HepG2 (cell line): ENCODE measurements around the gene SLC22A5. TPM values are rescaled to one million over a fixed set of nuclear protein-coding genes. Genes with fewer than 3 reads are reported as not detected.

ENCODE experiments used
- ATAC-seq: fragments of 200-7000 bp; cut with Tn5 transposase; 3 replicates; pipeline ENCODE4 v1.9.1; 2020; ENCODE audit warnings: mild to moderate bottlenecking, moderate library complexity
- BruUV-seq: library from RNA; stranded (reverse); fragments of 400-500 nt; replicated peaks from 2 replicates; lab custom pipeline; 2021; lab: Mats Ljungman, UMichigan
- CTCF ChIA-PET: fragments of 300-600 bp; formaldehyde crosslinking; extraction: SDS; loops from one replicate; lab custom pipeline; 2021; ENCODE audit warnings: low total read pairs, inconsistent platforms, low intra/inter-chr PET ratio; lab: Yijun Ruan, JAX
- POLR2A ChIA-PET: fragments of 350-600 bp; sonication (Branson Sonifier 250); formaldehyde crosslinking; loops from one replicate; lab custom pipeline; 2020; ENCODE audit warnings: antibody characterized with exemption, inconsistent platforms; lab: Yijun Ruan, JAX
- DNase-seq: peaks from one replicate; pipeline ENCODE4 v3.0.0-alpha.2; 2015; ENCODE audit warnings: low spot score
- FAIRE-seq: peaks from 3 replicates; lab custom pipeline; 2011; peaks lifted over from hg19 to GRCh38; lab: Jason Lieb, UNC
- H2AFZ ChIP-seq: one replicate; pipeline ENCODE4 v1.6.1; 2011; ENCODE audit warnings: low read length, inconsistent platforms
- H3K27ac ChIP-seq: fragments of 300-600 bp; 3 replicates; pipeline ENCODE4 v1.8.0; 2011; ENCODE audit warnings: mixed run types, mild to moderate bottlenecking, mixed read lengths, low read length, inconsistent platforms; ENCODE audit not compliant: insufficient read depth; ENCODE audit errors: extremely low read length
- H3K27me3 ChIP-seq, 2 experiments: fragments of 200-600 bp in 1 of 2; 2 replicates in 1 of 2; 3 replicates in 1 of 2; pipeline versions ENCODE4 v1.6.0 to v1.8.0; 2011; ENCODE audit warnings: low read length in 2 of 2, mild to moderate bottlenecking in 2 of 2, moderate library complexity in 2 of 2, inconsistent platforms in 1 of 2; ENCODE audit not compliant: insufficient read depth in 2 of 2, control insufficient read depth in 1 of 2
- H3K36me3 ChIP-seq, 2 experiments: fragments of 200-600 bp in 1 of 2; replicated peaks in 1 of 2; 2 replicates in 1 of 2; 3 replicates in 1 of 2; pipeline versions ENCODE4 v1.5.1 to v1.8.0; 2011; ENCODE audit warnings: low read length in 2 of 2, inconsistent platforms in 1 of 2; ENCODE audit not compliant: insufficient read depth in 2 of 2, control insufficient read depth in 1 of 2
- H3K4me1 ChIP-seq: 2 replicates; pipeline ENCODE4 v1.5.1; 2012; ENCODE audit warnings: low read length, inconsistent platforms; ENCODE audit not compliant: insufficient read depth
- H3K4me2 ChIP-seq: 2 replicates; pipeline ENCODE4 v1.6.0; 2011; ENCODE audit warnings: low read depth, low read length, inconsistent platforms
- H3K4me3 ChIP-seq, 3 experiments: fragments of 200-600 bp in 1 of 3; sonication (generic), shearing (Covaris generic) in 1 of 3; replicated peaks in 1 of 3; 2 replicates each; pipeline ENCODE4 v1.5.1; 2011 to 2016; ENCODE audit warnings: low read length in 3 of 3, inconsistent platforms in 2 of 3, low read depth in 2 of 3, mild to moderate bottlenecking in 2 of 3, control low read depth in 1 of 3, mixed read lengths in 1 of 3; ENCODE audit not compliant: insufficient read depth in 1 of 3
- H3K79me2 ChIP-seq: one replicate; pipeline ENCODE4 v1.6.1; 2011; ENCODE audit warnings: low read length, inconsistent platforms; ENCODE audit not compliant: insufficient read depth
- H3K9ac ChIP-seq: 2 replicates; pipeline ENCODE4 v1.6.0; 2011; ENCODE audit warnings: mild to moderate bottlenecking, low read depth, low read length, inconsistent platforms; ENCODE audit not compliant: insufficient read depth
- H3K9me3 ChIP-seq: 2 replicates; pipeline ENCODE4 v1.5.1; 2012; ENCODE audit warnings: mild to moderate bottlenecking, low read length
- H4K20me1 ChIP-seq: 2 replicates; pipeline ENCODE4 v1.6.0; 2011; ENCODE audit warnings: inconsistent platforms, mild to moderate bottlenecking, low read length, moderate library complexity; ENCODE audit not compliant: insufficient read depth
- CBX5 ChIP-seq: sonication (generic); formaldehyde crosslinking; IDR thresholded peaks from 2 replicates; pipeline ENCODE4 v1.4.0; 2020; ENCODE audit warnings: missing genetic modification reagents, borderline replicate concordance
- HMG20A ChIP-seq: IDR thresholded peaks from 2 replicates; pipeline ENCODE4 v1.6.1; 2016; ENCODE audit warnings: borderline replicate concordance
- KDM4B ChIP-seq: sonication (generic); formaldehyde crosslinking; IDR thresholded peaks from 2 replicates; pipeline ENCODE4 v1.4.0; 2020; ENCODE audit warnings: missing genetic modification reagents
- KLF11 ChIP-seq: IDR thresholded peaks from 2 replicates; pipeline ENCODE4 v1.6.1; 2016; ENCODE audit warnings: missing compliant biosample characterization
- MYNN ChIP-seq: sonication (generic); formaldehyde crosslinking; IDR thresholded peaks from 2 replicates; pipeline ENCODE4 v1.4.0; 2020; ENCODE audit warnings: mild to moderate bottlenecking, low read depth, missing genetic modification reagents
- NRL ChIP-seq: sonication (generic); formaldehyde crosslinking; IDR thresholded peaks from 2 replicates; pipeline ENCODE4 v1.5.0; 2020; ENCODE audit warnings: missing genetic modification reagents, mild to moderate bottlenecking, moderate library complexity, borderline replicate concordance
- PHF8 ChIP-seq: sonication (generic); formaldehyde crosslinking; IDR thresholded peaks from 2 replicates; pipeline ENCODE4 v1.5.0; 2020; ENCODE audit warnings: missing genetic modification reagents
- SMC3 ChIP-seq: IDR thresholded peaks from 2 replicates; pipeline ENCODE4 v1.6.1; 2011; ENCODE audit warnings: low read length, improper control_type of control experiment
- TAF1 ChIP-seq: sonication (generic); formaldehyde crosslinking; IDR thresholded peaks from 2 replicates; pipeline ENCODE4 v1.4.0; 2020; ENCODE audit warnings: missing genetic modification reagents
- ZBTB20 ChIP-seq: sonication (generic); formaldehyde crosslinking; IDR thresholded peaks from 2 replicates; pipeline ENCODE4 v1.8.1; 2023; ENCODE audit warnings: missing genetic modification reagents, low read depth, mild to moderate bottlenecking, borderline replicate concordance
- ZNF180 ChIP-seq: sonication (generic); formaldehyde crosslinking; IDR thresholded peaks from 2 replicates; pipeline ENCODE4 v1.4.0; 2020; ENCODE audit warnings: low read depth, missing genetic modification reagents, borderline replicate concordance
- ZNF256 ChIP-seq: sonication (generic); formaldehyde crosslinking; conservative IDR thresholded peaks from 2 replicates; pipeline ENCODE4 v1.4.0; 2020; ENCODE audit warnings: missing genetic modification reagents
- ZNF713 ChIP-seq: sonication (generic); formaldehyde crosslinking; IDR thresholded peaks from 2 replicates; pipeline ENCODE4 v1.4.0; 2020; ENCODE audit warnings: mild to moderate bottlenecking, missing genetic modification reagents
- ZNF788 ChIP-seq: sonication (generic); formaldehyde crosslinking; IDR thresholded peaks from 2 replicates; pipeline ENCODE4 v1.5.0; 2020; ENCODE audit warnings: mild to moderate bottlenecking, missing genetic modification reagents, borderline replicate concordance
- WGBS: methylation state at CpG from one replicate; pipeline ENCODE4 v1.1.6; 2017; ENCODE audit warnings: low lambda C conversion rate; 5-methylcytosine and 5-hydroxymethylcytosine counted together
- in situ Hi-C: cut with HindIII; loops from 2 replicates; pipeline ENCODE4 v1.10.0; 2017; ENCODE audit warnings: low pct_unique_long_range_greater_than_20kb; ENCODE audit not compliant: extremely low pct_ligation_motif_present
- intact Hi-C: fragments of 100-400 bp; cut with micrococcal nuclease; formaldehyde crosslinking; loops from one replicate; pipeline ENCODE4 v1.10.0; 2022; ENCODE audit not compliant: unreplicated experiment
- polyA plus RNA-seq, 8 experiments: library from polyadenylated mRNA; depleted of rRNA in 3 of 8; stranded (reverse) in 7 of 8; unstranded in 1 of 8; fragments of >200 nt; fragmentation: Illumina TruSeq in 4 of 8; extraction: Trizol in 4 of 8; gene quantifications; 2 replicates each; pipeline versions ENCODE4 v1.2.1 to v1.2.3, GENCODE V29; 2011 to 2016; ENCODE audit warnings: low read depth in 4 of 8, missing spikeins in 1 of 8, mixed read lengths in 1 of 8; ENCODE audit not compliant: insufficient read depth in 1 of 8
- total RNA-seq, 5 experiments: library from RNA; depleted of rRNA; stranded (reverse); fragments of >200 nt; fragmentation: Illumina TruSeq; extraction: Trizol; gene quantifications; 2 replicates each; pipeline ENCODE4 v1.2.3, GENCODE V29; 2016; ENCODE audit warnings: low read depth in 1 of 5
- TF ChIP-seq, protein P1 (sequence below): sonication (generic); formaldehyde crosslinking; IDR thresholded peaks from 2 replicates; pipeline ENCODE4 v1.9.0; 2022; ENCODE audit warnings: missing genetic modification reagents, mild to moderate bottlenecking, borderline replicate concordance
- TF ChIP-seq, protein P2 (sequence below): sonication (generic); formaldehyde crosslinking; IDR thresholded peaks from 2 replicates; pipeline ENCODE4 v1.4.0; 2020; ENCODE audit warnings: missing genetic modification reagents

The SLC22A5 gene
- total and polyA plus RNA-seq, 2 of the 13 experiments (the other 11 are each of a cell fraction or from before 2014, with no cell fraction given): 7.1 to 15.1 TPM

DNA sequence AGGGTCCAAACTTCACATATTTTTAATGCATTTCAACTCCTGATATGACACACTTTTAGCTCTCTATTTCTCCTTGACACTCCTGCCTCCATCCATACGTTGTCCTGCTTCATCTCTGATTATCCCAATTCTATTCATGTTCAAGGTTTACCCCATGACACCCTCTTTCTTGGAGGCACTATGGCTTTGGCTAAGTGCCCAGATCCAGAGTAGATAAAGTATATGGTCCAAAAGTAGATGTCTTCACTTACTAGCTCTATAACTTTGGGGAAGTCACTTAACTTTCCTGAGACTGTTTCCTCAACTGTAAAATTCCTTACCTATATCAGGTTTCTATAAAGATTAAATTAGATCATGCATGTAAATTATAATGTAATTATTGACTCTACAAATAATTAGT, 36.1 kb downstream of the SLC22A5 start:
- H3K4me3 ChIP-seq: no peak overlapping the region
- no peak overlapping the region for H3K9ac ChIP-seq
- no peaks in the 10 kb centered on the region for H3K79me2 ChIP-seq
- FAIRE-seq: no peak
- no peak for TF ChIP-seq SMC3
- TF ChIP-seq, all 625 proteins: peak for 0
- in situ Hi-C loops (no loop called here), intact Hi-C loops (no loop called here)
- ChIA-PET CTCF (no interaction called here), POLR2A (no interaction called here)
- Histone ChIP-seq H3K9me3 (no peaks in the 10 kb centered on the region), H3K4me2 (no peak overlapping the region), H2AFZ (no peak overlapping the region), H4K20me1 (no peaks in the 10 kb centered on the region), H3K4me1 (peaks cover 28% of the 10 kb centered on the region), H3K27ac (no peak overlapping the region), H3K27me3 (no peaks in the 10 kb centered on the region; a peak in 1 of 5 replicates), H3K36me3 (no peaks in the 10 kb centered on the region)
- ATAC-seq (no peak), DNase-seq (no peak)
- 6% methylated on average over 1 of the region's 1 CpG for WGBS
- no TSS peak for BruUV-seq

DNA sequence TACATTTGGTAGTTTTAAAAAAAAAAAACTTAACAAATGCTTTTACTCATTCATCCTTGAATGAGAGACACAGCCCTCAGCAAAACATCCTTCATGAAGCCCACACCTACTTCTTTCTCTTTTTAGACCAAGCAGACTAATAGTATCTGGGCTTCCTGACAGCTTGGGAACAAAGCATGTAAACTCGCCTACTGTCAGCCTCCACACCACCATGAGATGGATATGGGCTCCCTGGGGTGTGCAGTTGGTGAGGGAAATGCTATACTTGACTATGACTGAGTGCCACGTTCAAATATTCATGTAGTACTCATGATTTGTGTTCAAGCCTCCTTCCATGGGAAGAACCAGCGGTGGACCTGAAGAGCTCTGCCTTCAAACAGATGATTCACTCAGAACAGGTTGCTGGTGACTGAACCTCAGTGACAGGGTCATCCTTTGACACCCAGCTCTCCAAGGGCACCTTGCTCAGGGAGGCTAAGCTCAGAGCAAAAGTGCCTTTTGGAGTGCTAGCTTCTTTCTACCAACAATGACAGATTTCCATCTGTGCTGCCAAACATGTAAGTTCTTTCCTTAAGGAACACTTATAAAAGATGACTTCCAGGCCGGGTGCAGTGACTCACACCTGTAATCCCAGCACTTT, 36.8 kb downstream of the SLC22A5 start:
- 24% methylated on average over 3 of the region's 4 CpGs for WGBS
- Histone ChIP-seq H2AFZ (no peak overlapping the region), H4K20me1 (no peaks in the 10 kb centered on the region), H3K36me3 (no peaks in the 10 kb centered on the region), H3K4me1 (peaks cover 30% of the 10 kb centered on the region), H3K9me3 (no peaks in the 10 kb centered on the region), H3K79me2 (no peaks in the 10 kb centered on the region), H3K27me3 (no peaks in the 10 kb centered on the region; a peak in 1 of 5 replicates), H3K4me2 (no peak overlapping the region), H3K9ac (no peak overlapping the region), H3K27ac (no peak overlapping the region), H3K4me3 (no peak overlapping the region)
- ChIA-PET CTCF (interaction anchor here (1.1 kb wide), 1 partner anchor 20 kb away, joined by 3 read pairs; no protein-coding TSS in a partner anchor), POLR2A (interaction anchor here (1.3 kb wide), 1 partner anchor 84 kb away, joined by 3 read pairs; the partner anchor contains the start of gene IRF1)
- DNase-seq (no peak), ATAC-seq (no peak), FAIRE-seq (no peak)
- intact Hi-C loops (no loop called here), in situ Hi-C loops (no loop called here)
- BruUV-seq: no TSS peak
- TF ChIP-seq ZBTB20 (CRISPR knock-in tag) (no peak), KDM4B (CRISPR knock-in tag) (no peak), HMG20A (no peak), KLF11 (CRISPR knock-in tag) (no peak), ZNF180 (CRISPR knock-in tag) (no peak), MYNN (no peak), PHF8 (CRISPR knock-in tag) (no peak), TAF1 (CRISPR knock-in tag) (no peak), NRL (CRISPR knock-in tag) (no peak), ZNF256 (CRISPR knock-in tag) (no peak), ZNF788 (CRISPR knock-in tag) (no peak), ZNF713 (no peak), CBX5 (CRISPR knock-in tag) (no peak)
- TF ChIP-seq, protein P1, sequence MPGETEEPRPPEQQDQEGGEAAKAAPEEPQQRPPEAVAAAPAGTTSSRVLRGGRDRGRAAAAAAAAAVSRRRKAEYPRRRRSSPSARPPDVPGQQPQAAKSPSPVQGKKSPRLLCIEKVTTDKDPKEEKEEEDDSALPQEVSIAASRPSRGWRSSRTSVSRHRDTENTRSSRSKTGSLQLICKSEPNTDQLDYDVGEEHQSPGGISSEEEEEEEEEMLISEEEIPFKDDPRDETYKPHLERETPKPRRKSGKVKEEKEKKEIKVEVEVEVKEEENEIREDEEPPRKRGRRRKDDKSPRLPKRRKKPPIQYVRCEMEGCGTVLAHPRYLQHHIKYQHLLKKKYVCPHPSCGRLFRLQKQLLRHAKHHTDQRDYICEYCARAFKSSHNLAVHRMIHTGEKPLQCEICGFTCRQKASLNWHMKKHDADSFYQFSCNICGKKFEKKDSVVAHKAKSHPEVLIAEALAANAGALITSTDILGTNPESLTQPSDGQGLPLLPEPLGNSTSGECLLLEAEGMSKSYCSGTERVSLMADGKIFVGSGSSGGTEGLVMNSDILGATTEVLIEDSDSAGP (CRISPR knock-in tag): no peak
- TF ChIP-seq, protein P2, sequence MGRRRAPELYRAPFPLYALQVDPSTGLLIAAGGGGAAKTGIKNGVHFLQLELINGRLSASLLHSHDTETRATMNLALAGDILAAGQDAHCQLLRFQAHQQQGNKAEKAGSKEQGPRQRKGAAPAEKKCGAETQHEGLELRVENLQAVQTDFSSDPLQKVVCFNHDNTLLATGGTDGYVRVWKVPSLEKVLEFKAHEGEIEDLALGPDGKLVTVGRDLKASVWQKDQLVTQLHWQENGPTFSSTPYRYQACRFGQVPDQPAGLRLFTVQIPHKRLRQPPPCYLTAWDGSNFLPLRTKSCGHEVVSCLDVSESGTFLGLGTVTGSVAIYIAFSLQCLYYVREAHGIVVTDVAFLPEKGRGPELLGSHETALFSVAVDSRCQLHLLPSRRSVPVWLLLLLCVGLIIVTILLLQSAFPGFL: no peak
